ENCODE measurements around the gene UBAP2L. TPM values are rescaled to one million over a fixed set of nuclear protein-coding genes. Genes with fewer than 3 reads are reported as not detected.

The UBAP2L gene
- total RNA-seq, 1 experiment from 2014 or later, result 265 TPM

DNA sequence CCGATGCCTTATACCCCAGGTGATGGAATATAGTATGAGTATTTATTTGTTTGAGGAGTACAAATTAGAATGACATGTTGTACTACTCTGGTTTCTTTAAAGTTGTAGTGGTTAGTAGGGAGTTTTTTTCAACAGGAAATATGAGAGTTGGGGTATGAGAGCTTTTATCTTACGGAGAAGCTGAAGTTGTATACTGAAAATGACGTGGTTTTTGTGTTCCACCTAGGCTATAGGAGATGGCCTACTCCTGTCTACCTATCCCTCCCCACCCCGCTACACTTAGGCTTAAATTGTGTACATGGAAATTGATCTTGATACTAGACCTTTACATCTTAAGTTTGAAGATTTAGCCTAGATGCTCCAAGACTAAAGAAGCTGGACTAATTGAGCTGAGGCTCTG lies 44.8 kb downstream of the UBAP2L start:
- Histone ChIP-seq H3K27ac (ENCODE audit: insufficient read length, low read depth, low read length) (no peak overlapping the region), H4K5ac (ENCODE audit: insufficient read length, low read depth, low read length) (no peak overlapping the region), H3K9ac (ENCODE audit: extremely low read depth, insufficient read length, low read length) (no peak overlapping the region), H3K9me3 (ENCODE audit: control insufficient read depth, low read depth, low read length) (no peaks in the 10 kb centered on the region), H2AK5ac (ENCODE audit: insufficient read length, low read length) (no peak overlapping the region), H3K23ac (ENCODE audit: insufficient read length, low read depth, low read length) (no peak overlapping the region), H3K18ac (ENCODE audit: insufficient read length, low read depth, low read length) (no peak overlapping the region), H4K91ac (ENCODE audit: insufficient read length, low read depth, low read length) (no peak overlapping the region), H2BK5ac (ENCODE audit: insufficient read length, low read length) (no peak overlapping the region), H3K56ac (ENCODE audit: insufficient read length, low read depth, low read length) (no peak overlapping the region), H3K4ac (ENCODE audit: low read depth, low read length) (no peak overlapping the region), H2AFZ (ENCODE audit: low read length) (no peak overlapping the region), H2BK20ac (ENCODE audit: low read depth, low read length, poor library complexity, severe bottlenecking) (no peak overlapping the region), H3K79me2 (ENCODE audit: insufficient read depth, low read length) (no peaks in the 10 kb centered on the region), H3K4me1 (ENCODE audit: insufficient read depth, low read length) (no peaks in the 10 kb centered on the region; the same call in 1 of the 2 replicates), H3K79me1 (ENCODE audit: insufficient read depth, low read depth, low read length, poor library complexity, severe bottlenecking) (no peaks in the 10 kb centered on the region), H3T11ph (ENCODE audit: low read length) (no peak overlapping the region), H3K14ac (ENCODE audit: insufficient read depth, low read length) (no peak overlapping the region), H2BK15ac (ENCODE audit: low read depth, low read length) (no peak overlapping the region), H2BK12ac (ENCODE audit: insufficient read length, low read depth, low read length) (no peak overlapping the region), H3K23me2 (ENCODE audit: insufficient read length, low read depth, low read length, poor library complexity, severe bottlenecking) (no peaks in the 10 kb centered on the region), H4K20me1 (ENCODE audit: control insufficient read depth, insufficient read depth, insufficient read length) (no peaks in the 10 kb centered on the region), H4K8ac (replicated peaks; ENCODE audit: insufficient read length, low read depth, low read length) (no peak overlapping the region), H3K4me2 (ENCODE audit: insufficient read depth, insufficient read length, low read length) (no peak overlapping the region), H3K27me3 (ENCODE audit: insufficient read depth, low read length) (no peaks in the 10 kb centered on the region), H2BK120ac (ENCODE audit: low read depth, low read length, poor library complexity, severe bottlenecking) (no peak overlapping the region)
- Mint-ChIP-seq H3K4me1 (no peaks in the 10 kb centered on the region), H3K27me3 (ENCODE audit: low read depth) (no peaks in the 10 kb centered on the region), H3K27ac (no peak overlapping the region), H3K9me3 (no peaks in the 10 kb centered on the region), H3K36me3 (ENCODE audit: insufficient read depth in 1 of 3, low read depth in 3 of 3) (peaks cover 37 to 87% (median 71%) of the 10 kb centered on the region in 3 experiments), H3K4me3 (no peak overlapping the region)
- TF ChIP-seq, protein P1, sequence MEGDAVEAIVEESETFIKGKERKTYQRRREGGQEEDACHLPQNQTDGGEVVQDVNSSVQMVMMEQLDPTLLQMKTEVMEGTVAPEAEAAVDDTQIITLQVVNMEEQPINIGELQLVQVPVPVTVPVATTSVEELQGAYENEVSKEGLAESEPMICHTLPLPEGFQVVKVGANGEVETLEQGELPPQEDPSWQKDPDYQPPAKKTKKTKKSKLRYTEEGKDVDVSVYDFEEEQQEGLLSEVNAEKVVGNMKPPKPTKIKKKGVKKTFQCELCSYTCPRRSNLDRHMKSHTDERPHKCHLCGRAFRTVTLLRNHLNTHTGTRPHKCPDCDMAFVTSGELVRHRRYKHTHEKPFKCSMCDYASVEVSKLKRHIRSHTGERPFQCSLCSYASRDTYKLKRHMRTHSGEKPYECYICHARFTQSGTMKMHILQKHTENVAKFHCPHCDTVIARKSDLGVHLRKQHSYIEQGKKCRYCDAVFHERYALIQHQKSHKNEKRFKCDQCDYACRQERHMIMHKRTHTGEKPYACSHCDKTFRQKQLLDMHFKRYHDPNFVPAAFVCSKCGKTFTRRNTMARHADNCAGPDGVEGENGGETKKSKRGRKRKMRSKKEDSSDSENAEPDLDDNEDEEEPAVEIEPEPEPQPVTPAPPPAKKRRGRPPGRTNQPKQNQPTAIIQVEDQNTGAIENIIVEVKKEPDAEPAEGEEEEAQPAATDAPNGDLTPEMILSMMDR (conservative IDR thresholded peaks at IDR 0.05), result no peak
- WGBS (ENCODE audit: extremely low coverage, insufficient read length, low lambda C conversion rate), result no CpG with 5 or more reads among the region's 4 CpGs
- no peak for DNase-seq

All from H9 (cell line).